Measurements from ENCODE around the gene FGD2. TPM values are rescaled to one million over a fixed set of nuclear protein-coding genes. Genes with fewer than 3 reads are reported as not detected.

FGD2 gene
- total RNA-seq, 1 experiment from 2014 or later, result 0.13 TPM

DNA sequence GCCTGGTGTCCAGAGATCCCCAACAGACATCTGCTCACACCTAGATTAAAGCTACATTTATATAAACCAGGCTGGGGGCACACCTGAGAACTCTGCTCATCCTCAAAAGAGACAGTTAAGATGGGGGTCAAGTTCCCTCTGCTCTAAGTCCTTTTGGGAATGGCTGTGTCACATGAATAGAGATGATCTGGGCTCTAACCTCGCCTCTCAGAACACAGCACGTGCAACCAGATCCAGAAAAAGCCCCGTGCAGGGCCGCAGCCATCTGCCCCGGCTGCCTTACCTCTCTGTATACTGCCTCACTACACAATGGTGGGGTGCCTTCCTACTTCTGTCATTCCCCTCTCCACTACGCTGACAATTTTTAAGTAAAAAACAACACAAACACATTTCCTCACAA, 25.3 kb upstream of the FGD2 start:
- H3K27me3 Mint-ChIP-seq (ENCODE audit: low read depth), result no peaks in the 10 kb centered on the region
- peaks cover 34 to 49% (median 43%) of the 10 kb centered on the region in 3 experiments; a peak in 6 of 7 replicates for H3K36me3 Mint-ChIP-seq (ENCODE audit: insufficient read depth in 1 of 3, low read depth in 3 of 3)
- no CpG with 5 or more reads among the region's 6 CpGs for WGBS (ENCODE audit: extremely low coverage, insufficient read length, low lambda C conversion rate)
- Histone ChIP-seq H2AFZ (ENCODE audit: low read length) (no peak overlapping the region), H4K8ac (replicated peaks; ENCODE audit: insufficient read length, low read depth, low read length) (no peak overlapping the region), H3K4ac (ENCODE audit: low read depth, low read length) (no peak overlapping the region), H3K23ac (ENCODE audit: insufficient read length, low read depth, low read length) (no peak overlapping the region), H3T11ph (ENCODE audit: low read length) (no peak overlapping the region), H2AK5ac (ENCODE audit: insufficient read length, low read length) (no peak overlapping the region), H3K27ac (ENCODE audit: insufficient read length, low read depth, low read length) (no peak overlapping the region), H3K4me1 (ENCODE audit: insufficient read depth, low read length) (peaks cover 14% of the 10 kb centered on the region; the same call in 1 of the 2 replicates), H2BK15ac (ENCODE audit: low read depth, low read length) (no peak overlapping the region), H3K14ac (ENCODE audit: insufficient read depth, low read length) (no peak overlapping the region), H2BK5ac (ENCODE audit: insufficient read length, low read length) (no peak overlapping the region), H2BK12ac (ENCODE audit: insufficient read length, low read depth, low read length) (no peak overlapping the region), H3K27me3 (ENCODE audit: insufficient read depth, low read length) (no peaks in the 10 kb centered on the region), H3K79me1 (ENCODE audit: insufficient read depth, low read depth, low read length, poor library complexity, severe bottlenecking) (peaks cover 3% of the 10 kb centered on the region), H3K56ac (ENCODE audit: insufficient read length, low read depth, low read length) (no peak overlapping the region), H4K5ac (ENCODE audit: insufficient read length, low read depth, low read length) (no peak overlapping the region), H2BK20ac (ENCODE audit: low read depth, low read length, poor library complexity, severe bottlenecking) (no peak overlapping the region), H3K23me2 (ENCODE audit: insufficient read length, low read depth, low read length, poor library complexity, severe bottlenecking) (peaks cover 7% of the 10 kb centered on the region), H3K4me2 (ENCODE audit: insufficient read depth, insufficient read length, low read length) (no peak overlapping the region), H4K20me1 (ENCODE audit: control insufficient read depth, insufficient read depth, insufficient read length) (no peaks in the 10 kb centered on the region), H3K9me3 (ENCODE audit: control insufficient read depth, low read depth, low read length) (no peaks in the 10 kb centered on the region), H3K18ac (ENCODE audit: insufficient read length, low read depth, low read length) (no peak overlapping the region), H3K9ac (ENCODE audit: extremely low read depth, insufficient read length, low read length) (no peak overlapping the region), H4K91ac (ENCODE audit: insufficient read length, low read depth, low read length) (no peak overlapping the region), H2BK120ac (ENCODE audit: low read depth, low read length, poor library complexity, severe bottlenecking) (no peak overlapping the region), H3K79me2 (ENCODE audit: insufficient read depth, low read length) (peaks cover 44% of the 10 kb centered on the region; the same call in 1 of the 2 replicates)
- TF ChIP-seq, protein P1, sequence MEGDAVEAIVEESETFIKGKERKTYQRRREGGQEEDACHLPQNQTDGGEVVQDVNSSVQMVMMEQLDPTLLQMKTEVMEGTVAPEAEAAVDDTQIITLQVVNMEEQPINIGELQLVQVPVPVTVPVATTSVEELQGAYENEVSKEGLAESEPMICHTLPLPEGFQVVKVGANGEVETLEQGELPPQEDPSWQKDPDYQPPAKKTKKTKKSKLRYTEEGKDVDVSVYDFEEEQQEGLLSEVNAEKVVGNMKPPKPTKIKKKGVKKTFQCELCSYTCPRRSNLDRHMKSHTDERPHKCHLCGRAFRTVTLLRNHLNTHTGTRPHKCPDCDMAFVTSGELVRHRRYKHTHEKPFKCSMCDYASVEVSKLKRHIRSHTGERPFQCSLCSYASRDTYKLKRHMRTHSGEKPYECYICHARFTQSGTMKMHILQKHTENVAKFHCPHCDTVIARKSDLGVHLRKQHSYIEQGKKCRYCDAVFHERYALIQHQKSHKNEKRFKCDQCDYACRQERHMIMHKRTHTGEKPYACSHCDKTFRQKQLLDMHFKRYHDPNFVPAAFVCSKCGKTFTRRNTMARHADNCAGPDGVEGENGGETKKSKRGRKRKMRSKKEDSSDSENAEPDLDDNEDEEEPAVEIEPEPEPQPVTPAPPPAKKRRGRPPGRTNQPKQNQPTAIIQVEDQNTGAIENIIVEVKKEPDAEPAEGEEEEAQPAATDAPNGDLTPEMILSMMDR (conservative IDR thresholded peaks at IDR 0.05), result no peak
- H3K9me3 Mint-ChIP-seq, result no peaks in the 10 kb centered on the region
- H3K27ac Mint-ChIP-seq, result peak overlapping the region in 1 of 3 experiments; percentile 30; a peak in 2 of 7 replicates
- no peak for DNase-seq
- H3K4me3 Mint-ChIP-seq, result 0 out of 5 replicates have a peak overlapping the region, but pooled peaks of 1 of the 2 experiments have one; percentile 0
- H3K4me1 Mint-ChIP-seq, result peaks cover 25 to 28% of the 10 kb centered on the region in 2 experiments
